Body of pancreas (tissue), 4 donors: ENCODE measurements around the gene TADA2B. TPM values are rescaled to one million over a fixed set of nuclear protein-coding genes. Genes with fewer than 3 reads are reported as not detected.

Experiments
- ATAC-seq: fragments of 150-250 bp; one replicate; pipeline ENCODE4 v1.9.1; 2016
- DNase-seq, 4 donors: peaks; one replicate each; pipeline ENCODE4 v3.0.0-alpha.2; 2019
- H3K27ac ChIP-seq, 4 donors: fragments of 200-600 bp; sonication (generic); 1 replicate in 3 of 4; 2 replicates in 1 of 4; pipeline versions ENCODE4 v1.5.1 to v1.6.1; 2016 to 2019; ENCODE audit warnings: mild to moderate bottlenecking in 1 of 4, mixed read lengths in 1 of 4, moderate library complexity in 1 of 4
- H3K27me3 ChIP-seq, 2 donors: fragments of 200-600 bp; sonication (generic); one replicate each; pipeline ENCODE4 v1.6.0; 2016; ENCODE audit warnings: mild to moderate bottlenecking in 1 of 2
- H3K36me3 ChIP-seq, 2 donors: fragments of 200-600 bp; sonication (generic); replicated peaks in 1 of 2; 2 replicates each; pipeline ENCODE4 v1.5.1; 2016; ENCODE audit warnings: low read depth in 2 of 2; ENCODE audit not compliant: insufficient read depth in 1 of 2
- H3K4me1 ChIP-seq: fragments of 200-600 bp; sonication (generic); one replicate; pipeline ENCODE4 v1.6.0; 2016
- H3K4me3 ChIP-seq, 2 donors: fragments of 200-600 bp; sonication (generic); 1 replicate in 1 of 2; 2 replicates in 1 of 2; pipeline ENCODE4 v1.5.1; 2016 to 2019
- H3K9me3 ChIP-seq, 3 donors: fragments of 200-600 bp; sonication (generic); 1 replicate in 2 of 3; 2 replicates in 1 of 3; pipeline ENCODE4 v1.5.1; 2016
- CTCF ChIP-seq, 7 experiments: fragments of 450-650 bp in 4 of 7; fragments of 200-600 bp in 3 of 7; sonication (generic) in 3 of 7; IDR thresholded peaks; one replicate each; pipeline ENCODE4 v1.5.1; 2016 to 2019; ENCODE audit warnings: antibody characterized with exemption in 7 of 7
- POLR2A ChIP-seq, 3 donors: fragments of 450-650 bp; IDR thresholded peaks; one replicate each; pipeline ENCODE4 v1.6.1; 2016; ENCODE audit warnings: antibody characterized with exemption in 3 of 3, mild to moderate bottlenecking in 2 of 3
- WGBS, 2 donors: methylation state at CpG; one replicate each; pipeline ENCODE4 v1.1.5; 2017; 5-methylcytosine and 5-hydroxymethylcytosine counted together
- intact Hi-C: fragments of 100-400 bp; cut with DNase I; formaldehyde crosslinking; loops from one replicate; pipeline ENCODE4 v1.15.1; 2023
- total RNA-seq, 2 donors: library from RNA; depleted of rRNA; stranded (reverse); fragments of >200 nt; gene quantifications; one replicate each; pipeline ENCODE4 v1.1.0, GENCODE V29; 2016

TADA2B gene
- total RNA-seq, 2 donors from 2014 or later: 18.1 to 20.0 TPM

- Histone ChIP-seq H3K4me1 (peaks cover 27% of the 10 kb centered on the region), H3K27me3 (no peaks in the 10 kb centered on the region), H3K9me3 (no peaks in the 10 kb centered on the region), H3K36me3 (no peaks in the 10 kb centered on the region), H3K27ac (no peak overlapping the region), H3K4me3 (no peak overlapping the region)
- ATAC-seq: no peak
- intact Hi-C loops: no loop called here
- 71 to 72% methylated on average over 3 of the region's 3 CpGs for WGBS, 2 donors
- no peak for DNase-seq
- TF ChIP-seq POLR2A (IDR thresholded peaks at IDR 0.05): no peak
- no peak for TF ChIP-seq CTCF (IDR thresholded peaks at IDR 0.05)
These were observed 43.9 kb downstream of the TADA2B start for GRCh38 chr4:7087036-7087435.

- H3K4me1 ChIP-seq: peaks cover 20% of the 10 kb centered on the region
- no peak overlapping the region for H3K4me3 ChIP-seq
- H3K36me3 ChIP-seq: no peaks in the 10 kb centered on the region
- no peaks in the 10 kb centered on the region for H3K9me3 ChIP-seq
- whole genome bisulfite sequencing, 2 donors: 13 to 16% methylated on average over 5 of the region's 5 CpGs
- peak; percentile 81 for ATAC-seq
- intact Hi-C loops: no loop called here
- DNase-seq: peak in 3 of 4 donors; percentile 36 to 61 (median 60)
- H3K27ac ChIP-seq: peak overlapping the region in 3 of 4 donors; percentile 46 to 60 (median 58)
- TF ChIP-seq CTCF (IDR thresholded peaks at IDR 0.05) (no peak), POLR2A (IDR thresholded peaks at IDR 0.05) (no peak)
- H3K27me3 ChIP-seq: no peaks in the 10 kb centered on the region
These were observed 46.2 kb downstream of the TADA2B start for GRCh38 chr4:7089213-7089986.

GRCh38 chr4:7092026-7092425 lies 48.9 kb downstream of the TADA2B start:
- Histone ChIP-seq H3K27me3 (no peaks in the 10 kb centered on the region), H3K9me3 (no peaks in the 10 kb centered on the region), H3K4me1 (peaks cover 20% of the 10 kb centered on the region), H3K4me3 (no peak overlapping the region), H3K27ac (no peak overlapping the region), H3K36me3 (no peaks in the 10 kb centered on the region)
- no peak for TF ChIP-seq CTCF (IDR thresholded peaks at IDR 0.05)
- no peak for TF ChIP-seq POLR2A (IDR thresholded peaks at IDR 0.05)
- intact Hi-C loops: no loop called here
- 68 to 73% methylated on average over 3 of the region's 3 CpGs for WGBS, 2 donors
- ATAC-seq: no peak
- no peak for DNase-seq

- no peak for DNase-seq
- Histone ChIP-seq H3K27ac (no peak overlapping the region), H3K4me1 (peaks cover 3% of the 10 kb centered on the region), H3K9me3 (no peaks in the 10 kb centered on the region), H3K27me3 (no peaks in the 10 kb centered on the region), H3K36me3 (no peaks in the 10 kb centered on the region), H3K4me3 (no peak overlapping the region)
- ATAC-seq: no peak
- TF ChIP-seq POLR2A (IDR thresholded peaks at IDR 0.05) (no peak), CTCF (IDR thresholded peaks at IDR 0.05) (no peak)
- intact Hi-C loops: no loop called here
- 86 to 93% methylated on average over 10 of the region's 10 CpGs for WGBS, 2 donors
These were observed 51.7 kb downstream of the TADA2B start for GRCh38 chr4:7094916-7095315.
